ENCODE measurements around the gene ACVRL1. TPM values are rescaled to one million over a fixed set of nuclear protein-coding genes. Genes with fewer than 3 reads are reported as not detected.

The ACVRL1 gene
- total and polyA plus RNA-seq, 9 of the 15 experiments (the other 6 are each of a cell fraction or from before 2014, with no cell fraction given): 0.07 to 1.4 (median 0.30) TPM

DNA sequence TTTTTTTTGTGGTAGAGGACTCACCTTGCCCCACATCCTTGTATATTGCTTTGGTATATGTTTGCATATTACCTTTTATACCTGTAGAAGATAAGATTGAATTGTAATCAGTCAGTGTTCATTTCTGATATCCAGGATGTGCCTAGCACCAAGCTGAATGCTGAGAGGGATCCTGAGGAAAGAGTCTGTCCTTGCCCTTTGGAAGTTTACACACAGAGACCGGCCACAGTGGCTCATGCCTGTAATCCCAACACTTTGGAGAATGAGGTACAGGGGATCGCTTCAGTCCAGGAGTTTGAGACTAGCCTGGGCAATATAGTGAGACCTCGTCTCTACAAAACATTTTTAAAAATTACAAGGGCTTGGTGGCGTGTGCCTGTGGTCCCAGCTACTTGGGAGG lies 52.6 kb downstream of the ACVRL1 start (continued):
- TF ChIP-seq NFXL1 (CRISPR knock-in tag; IDR thresholded peaks at IDR 0.05) (no peak), ELF4 (CRISPR knock-in tag; IDR thresholded peaks at IDR 0.05) (no peak), ZKSCAN3 (CRISPR knock-in tag; IDR thresholded peaks at IDR 0.05) (no peak), KLF10 (CRISPR knock-in tag; IDR thresholded peaks at IDR 0.05) (no peak), ELF1 (tag; IDR thresholded peaks at IDR 0.05) (no peak), ZNF589 (CRISPR knock-in tag; IDR thresholded peaks at IDR 0.05; ENCODE audit: low read depth) (no peak)

DNA sequence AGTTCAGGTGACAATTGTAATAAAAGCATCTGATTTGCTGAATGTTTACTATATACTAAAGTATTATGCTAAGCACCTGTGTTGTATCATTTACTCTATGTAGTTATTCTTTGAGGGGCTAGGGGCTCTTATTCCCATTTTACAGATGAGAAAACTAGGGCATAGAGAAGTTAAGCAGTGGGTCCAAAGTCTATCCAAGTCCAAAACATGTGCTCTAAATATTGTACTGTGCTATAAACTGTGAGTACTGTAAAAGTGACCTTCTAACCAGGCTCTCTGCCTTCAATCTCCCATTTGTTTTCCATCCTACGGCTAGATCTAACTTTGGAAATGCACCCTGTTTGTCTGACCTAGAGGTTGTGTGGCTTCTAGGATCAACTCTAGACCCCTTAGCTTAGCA lies 53.2 kb downstream of the ACVRL1 start:
- ChIA-PET CTCF (ENCODE audit: low intra/inter-chr PET ratio) (no interaction called here), POLR2A (interaction anchor here (0.6 to 2.1 kb wide), 5 partner anchors 10 to 181 kb away, joined by 3 to 8 read pairs (median 4); no protein-coding TSS in a partner anchor)
- no peak overlapping the region for H3K27ac ChIP-seq (ENCODE audit: extremely low read depth, low read depth, low read length)
- H3K9me3 ChIP-seq (replicated peaks; ENCODE audit: control insufficient read depth, insufficient read depth, low read depth, low read length): no peaks in the 10 kb centered on the region
- no peaks in the 10 kb centered on the region for H3K27me3 ChIP-seq (ENCODE audit: control insufficient read depth in 2 of 2, insufficient read depth in 2 of 2, low read length in 2 of 2)
- peak; percentile 51 for TF ChIP-seq RBM25 (IDR thresholded peaks at IDR 0.05; ENCODE audit: low read depth, low read length, severe bottlenecking)
- no peak for TF ChIP-seq TAF1 (IDR thresholded peaks at IDR 0.05; ENCODE audit: control insufficient read depth, extremely low read depth, insufficient read depth, low read length, severe bottlenecking)
- no peaks in the 10 kb centered on the region for H3K9me1 ChIP-seq (ENCODE audit: control insufficient read depth, insufficient read depth, low read length)
- peaks cover 1% of the 10 kb centered on the region; the same call in 1 of the 2 replicates for H4K20me1 ChIP-seq (replicated peaks; ENCODE audit: control insufficient read depth, insufficient read depth, low read length)
- no peak overlapping the region for H3K4me2 ChIP-seq (ENCODE audit: insufficient read depth, low read length)
- ATAC-seq (no peak), FAIRE-seq (no peak), DNase-seq (ENCODE audit: extremely low read depth in 1 of 4, low spot score in 3 of 4) (no peak)
- no peak overlapping the region for H3K4me3 ChIP-seq
- intact Hi-C loops (cut with micrococcal nuclease) (no loop called here), in situ Hi-C loops (cut with MboI) (no loop called here)
- no peaks in the 10 kb centered on the region; a peak in 1 of 5 replicates for H3K4me1 ChIP-seq (replicated peaks in 1 of 2; ENCODE audit: control insufficient read depth in 2 of 2, insufficient read depth in 2 of 2, low read length in 2 of 2)
- H3K79me2 ChIP-seq (ENCODE audit: control insufficient read depth, insufficient read depth, low read length): peaks cover 18% of the 10 kb centered on the region; the same call in 2 of the 3 replicates
- no peak overlapping the region for H3K9ac ChIP-seq (ENCODE audit: insufficient read depth in 1 of 2, low read depth in 2 of 2, low read length in 2 of 2)
- peaks cover 5% of the 10 kb centered on the region; the same call in 1 of the 3 replicates for H3K36me3 ChIP-seq (ENCODE audit: control insufficient read depth, insufficient read depth, low read length)
- no TSS peak for BruUV-seq (replicated peaks)
- WGBS (ENCODE audit: insufficient coverage, low coverage, missing lambda C conversion rate): 75% methylated on average over 1 of the region's 1 CpG
- H2AFZ ChIP-seq (ENCODE audit: low read depth, low read length): no peak overlapping the region
